ENCODE measurements around the gene TIMM22.
"Not testable (repeated sequence)": the region's sequence is repeated elsewhere in the genome, so short reads cannot be mapped to it uniquely, and the experiment has no call there.

The TIMM22 gene

DNA sequence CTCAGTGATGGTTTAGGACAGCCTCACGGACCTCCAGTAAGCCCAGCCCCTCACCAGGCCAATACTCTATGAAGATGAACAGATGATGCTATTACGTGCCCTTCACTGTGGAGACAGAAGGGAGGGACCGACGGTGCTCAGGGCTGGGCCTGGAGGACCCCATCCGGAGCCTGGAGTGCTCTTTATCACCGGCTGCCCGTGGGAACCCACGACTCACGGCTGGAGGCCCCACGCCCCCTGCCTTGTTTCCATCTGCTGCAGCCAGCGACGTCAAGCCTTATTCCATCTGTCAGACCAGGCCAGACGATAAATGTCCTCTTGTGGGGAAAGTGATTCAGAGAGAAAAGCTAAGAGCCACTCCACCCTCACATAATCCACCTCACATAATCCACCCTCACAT lies 4.0 kb upstream of the TIMM22 start:
- Histone ChIP-seq H3K27me3 (replicated peaks; ENCODE audit: insufficient read depth, low read length) (peaks cover 51% of the 10 kb centered on the region), H3K4me2 (ENCODE audit: low read depth, low read length) (no peak overlapping the region), H3K9me2 (replicated peaks; ENCODE audit: insufficient read depth, low read length) (no peaks in the 10 kb centered on the region), H3F3A (ENCODE audit: insufficient read depth, low read length) (no peaks in the 10 kb centered on the region), H3K36me3 (replicated peaks; ENCODE audit: insufficient read depth, low read length) (no peaks in the 10 kb centered on the region), H3K4me3 (ENCODE audit: low read length) (no peak overlapping the region), H3K27ac (ENCODE audit: low read length) (no peak overlapping the region), H3K9me3 (replicated peaks; ENCODE audit: insufficient read depth, low read length) (no peaks in the 10 kb centered on the region), H2AFZ (ENCODE audit: low read length) (no peak overlapping the region), H3K9ac (ENCODE audit: low read length) (no peak overlapping the region), H3K79me2 (ENCODE audit: low read length) (peaks cover 10% of the 10 kb centered on the region), H3K4me1 (ENCODE audit: low read length) (peaks cover 3% of the 10 kb centered on the region), H4K20me1 (ENCODE audit: insufficient read depth, low read length) (no peaks in the 10 kb centered on the region)
- DNase-seq = no peak
- no peak for TF ChIP-seq EZH2phosphoT487 (IDR thresholded peaks at IDR 0.05; ENCODE audit: low read length)
- TF ChIP-seq EZH2 (optimal IDR thresholded peaks at IDR 0.05; ENCODE audit: low read depth, low read length) = no peak
- TF ChIP-seq, protein P1, sequence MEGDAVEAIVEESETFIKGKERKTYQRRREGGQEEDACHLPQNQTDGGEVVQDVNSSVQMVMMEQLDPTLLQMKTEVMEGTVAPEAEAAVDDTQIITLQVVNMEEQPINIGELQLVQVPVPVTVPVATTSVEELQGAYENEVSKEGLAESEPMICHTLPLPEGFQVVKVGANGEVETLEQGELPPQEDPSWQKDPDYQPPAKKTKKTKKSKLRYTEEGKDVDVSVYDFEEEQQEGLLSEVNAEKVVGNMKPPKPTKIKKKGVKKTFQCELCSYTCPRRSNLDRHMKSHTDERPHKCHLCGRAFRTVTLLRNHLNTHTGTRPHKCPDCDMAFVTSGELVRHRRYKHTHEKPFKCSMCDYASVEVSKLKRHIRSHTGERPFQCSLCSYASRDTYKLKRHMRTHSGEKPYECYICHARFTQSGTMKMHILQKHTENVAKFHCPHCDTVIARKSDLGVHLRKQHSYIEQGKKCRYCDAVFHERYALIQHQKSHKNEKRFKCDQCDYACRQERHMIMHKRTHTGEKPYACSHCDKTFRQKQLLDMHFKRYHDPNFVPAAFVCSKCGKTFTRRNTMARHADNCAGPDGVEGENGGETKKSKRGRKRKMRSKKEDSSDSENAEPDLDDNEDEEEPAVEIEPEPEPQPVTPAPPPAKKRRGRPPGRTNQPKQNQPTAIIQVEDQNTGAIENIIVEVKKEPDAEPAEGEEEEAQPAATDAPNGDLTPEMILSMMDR (IDR thresholded peaks at IDR 0.05; ENCODE audit: low read length) = no peak

DNA sequence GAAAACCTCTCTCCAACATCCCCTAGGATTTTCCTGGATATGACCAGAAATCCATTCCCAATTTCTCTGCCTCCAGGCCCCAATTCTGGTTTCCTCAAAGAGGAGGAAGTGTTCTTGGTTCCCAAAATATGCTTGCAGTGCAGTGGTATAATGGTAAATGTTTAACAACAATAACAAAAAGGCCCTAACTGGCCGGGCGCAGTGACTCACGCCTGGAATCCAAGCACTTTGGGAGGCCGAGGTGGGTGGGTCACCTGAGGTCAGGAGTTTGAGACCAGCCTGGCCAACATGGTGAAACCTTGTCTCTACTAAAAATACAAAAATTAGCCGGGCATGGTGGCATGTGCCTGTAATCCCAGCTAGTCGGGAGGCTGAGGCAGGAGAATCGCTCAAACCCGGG lies 1.6 kb upstream of the TIMM22 start:
- not testable (repeated sequence) for DNase-seq; H4K20me1 ChIP-seq (ENCODE audit: insufficient read depth, low read length)

DNA sequence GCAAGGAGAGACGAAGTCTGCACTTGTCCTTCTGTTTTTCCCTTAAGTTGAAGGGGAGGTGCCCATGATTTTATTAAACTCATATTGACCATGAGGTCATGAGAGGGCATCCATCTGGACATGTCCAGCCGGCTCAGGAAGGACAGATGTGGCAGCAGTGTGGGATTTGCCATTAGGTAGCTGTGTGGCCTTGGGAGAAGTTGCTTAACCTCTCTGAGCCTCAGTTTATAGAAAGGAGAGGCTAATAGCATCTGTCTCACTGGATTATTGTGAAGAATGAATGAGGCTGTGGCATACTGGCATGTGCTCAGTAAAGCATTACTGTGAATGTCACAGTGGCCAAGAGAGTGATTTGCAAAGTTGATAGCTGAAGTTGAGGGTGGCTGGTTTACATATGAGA lies 1.2 kb downstream of the TIMM22 start:
- TF ChIP-seq EZH2 (optimal IDR thresholded peaks at IDR 0.05; ENCODE audit: low read depth, low read length) = no peak
- TF ChIP-seq EZH2phosphoT487 (IDR thresholded peaks at IDR 0.05; ENCODE audit: low read length) = no peak
- TF ChIP-seq, protein P1 (IDR thresholded peaks at IDR 0.05; ENCODE audit: low read length) = no peak
- peak overlapping the region; percentile 94; the same call in 1 of the 2 replicates for H3K9ac ChIP-seq (ENCODE audit: low read length)
- no peak overlapping the region for H3K27ac ChIP-seq (ENCODE audit: low read length)

More for the DNA sequence above, 1.6 kb upstream of the TIMM22 start:
- not testable (repeated sequence) for H3K4me2 ChIP-seq (ENCODE audit: low read depth, low read length); H3K9me3 ChIP-seq (replicated peaks; ENCODE audit: insufficient read depth, low read length); H2AFZ ChIP-seq (ENCODE audit: low read length); H3K27ac ChIP-seq (ENCODE audit: low read length); H3K4me3 ChIP-seq (ENCODE audit: low read length); H3K9ac ChIP-seq (ENCODE audit: low read length); H3F3A ChIP-seq (ENCODE audit: insufficient read depth, low read length); H3K9me2 ChIP-seq (replicated peaks; ENCODE audit: insufficient read depth, low read length); H3K36me3 ChIP-seq (replicated peaks; ENCODE audit: insufficient read depth, low read length)
- peaks cover 14% of the 10 kb centered on the region for H3K4me1 ChIP-seq (ENCODE audit: low read length)
- peaks cover 25% of the 10 kb centered on the region for H3K79me2 ChIP-seq (ENCODE audit: low read length)
- H3K27me3 ChIP-seq (replicated peaks; ENCODE audit: insufficient read depth, low read length) = peaks cover 31% of the 10 kb centered on the region

DNA sequence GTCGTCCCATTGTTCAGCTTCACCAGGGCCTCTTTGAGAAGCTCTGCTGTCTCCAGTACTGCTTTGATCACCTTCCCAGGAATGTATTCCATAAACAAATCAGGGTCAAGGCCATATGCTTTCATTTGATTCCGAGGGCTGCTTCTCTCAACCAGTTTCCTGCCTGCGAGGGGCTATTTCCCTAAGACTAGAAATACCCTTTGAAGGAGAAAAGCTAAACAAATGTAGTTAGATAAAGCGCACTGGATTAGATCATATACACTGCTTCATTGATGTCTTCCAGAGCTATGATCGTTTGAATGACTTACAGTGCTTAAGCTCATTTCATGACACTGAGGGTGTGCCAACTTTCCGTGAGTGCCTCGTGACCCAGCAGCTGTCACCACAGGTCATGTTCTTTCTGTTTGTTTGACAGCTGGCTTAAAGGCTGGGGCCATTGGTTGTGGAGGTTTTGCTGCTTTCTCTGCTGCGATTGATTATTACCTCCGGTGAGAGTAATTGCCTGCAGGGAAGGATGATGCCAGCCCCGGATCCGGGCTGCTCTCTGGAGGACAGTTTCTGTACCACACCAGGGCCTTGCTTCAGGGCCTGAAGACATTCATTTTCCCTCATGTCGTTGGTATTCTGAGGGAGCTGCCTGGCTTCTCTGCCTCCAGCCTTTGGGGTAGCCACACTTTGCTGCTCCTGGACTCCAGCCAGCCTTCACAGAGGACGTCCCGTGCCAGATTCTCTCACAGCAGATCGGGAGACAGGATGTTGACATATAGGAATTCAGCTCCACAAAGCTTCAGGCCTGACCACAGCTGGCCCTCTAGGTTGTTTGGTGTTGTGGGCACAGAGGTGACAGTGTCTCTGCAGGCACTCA lies 3.9 kb downstream of the TIMM22 start:
- H3K36me3 ChIP-seq (replicated peaks; ENCODE audit: insufficient read depth, low read length) = peaks cover 11% of the 10 kb centered on the region; the same call in 1 of the 2 replicates
- TF ChIP-seq EZH2 (optimal IDR thresholded peaks at IDR 0.05; ENCODE audit: low read depth, low read length) = no peak
- TF ChIP-seq EZH2phosphoT487 (IDR thresholded peaks at IDR 0.05; ENCODE audit: low read length) = no peak
- TF ChIP-seq, protein P1 (IDR thresholded peaks at IDR 0.05; ENCODE audit: low read length) = no peak
- H3K27me3 ChIP-seq (replicated peaks; ENCODE audit: insufficient read depth, low read length) = peaks cover 3% of the 10 kb centered on the region; the same call in 1 of the 2 replicates
- H3K27ac ChIP-seq (ENCODE audit: low read length) = no peak overlapping the region
- no peak overlapping the region for H3K9ac ChIP-seq (ENCODE audit: low read length)
- no peak overlapping the region for H3K4me3 ChIP-seq (ENCODE audit: low read length)
- DNase-seq = no peak
- H2AFZ ChIP-seq (ENCODE audit: low read length) = no peak overlapping the region
- peaks cover 37% of the 10 kb centered on the region for H3K79me2 ChIP-seq (ENCODE audit: low read length)
- H3K9me2 ChIP-seq (replicated peaks; ENCODE audit: insufficient read depth, low read length) = no peaks in the 10 kb centered on the region
- H3K4me2 ChIP-seq (ENCODE audit: low read depth, low read length) = no peak overlapping the region
- H3F3A ChIP-seq (ENCODE audit: insufficient read depth, low read length) = peaks cover 9% of the 10 kb centered on the region
- H3K9me3 ChIP-seq (replicated peaks; ENCODE audit: insufficient read depth, low read length) = no peaks in the 10 kb centered on the region
- peaks cover 14% of the 10 kb centered on the region for H3K4me1 ChIP-seq (ENCODE audit: low read length)
- H4K20me1 ChIP-seq (ENCODE audit: insufficient read depth, low read length) = no peaks in the 10 kb centered on the region; the same call in 1 of the 2 replicates

More for the DNA sequence above, 1.2 kb downstream of the TIMM22 start:
- peak overlapping the region; percentile 95 for H3K4me2 ChIP-seq (ENCODE audit: low read depth, low read length)
- peak overlapping the region; percentile 99 for H3K4me3 ChIP-seq (ENCODE audit: low read length)
- H3K4me1 ChIP-seq (ENCODE audit: low read length) = peaks cover 14% of the 10 kb centered on the region
- H3K9me2 ChIP-seq (replicated peaks; ENCODE audit: insufficient read depth, low read length) = no peaks in the 10 kb centered on the region
- peaks cover 37% of the 10 kb centered on the region for H3K79me2 ChIP-seq (ENCODE audit: low read length)
- H3K36me3 ChIP-seq (replicated peaks; ENCODE audit: insufficient read depth, low read length) = peaks cover 11% of the 10 kb centered on the region; the same call in 1 of the 2 replicates
- peaks cover 13% of the 10 kb centered on the region; the same call in 1 of the 2 replicates for H3K27me3 ChIP-seq (replicated peaks; ENCODE audit: insufficient read depth, low read length)
- H3F3A ChIP-seq (ENCODE audit: insufficient read depth, low read length) = peaks cover 9% of the 10 kb centered on the region
- no peaks in the 10 kb centered on the region; the same call in 1 of the 2 replicates for H4K20me1 ChIP-seq (ENCODE audit: insufficient read depth, low read length)
- no peak overlapping the region for H2AFZ ChIP-seq (ENCODE audit: low read length)
- no peak for DNase-seq
- H3K9me3 ChIP-seq (replicated peaks; ENCODE audit: insufficient read depth, low read length) = no peaks in the 10 kb centered on the region

Measured in MM.1S (cell line).